AG04450 (cell line): ENCODE data around the gene E2F7. TPM values are rescaled to one million over a fixed set of nuclear protein-coding genes. Genes with fewer than 3 reads are reported as not detected.

Source experiments
- CTCF ChIA-PET: fragments of 300-600, 350-600 bp; formaldehyde crosslinking; extraction: SDS; loops from one replicate; lab custom pipeline; 2022; ENCODE audit warnings: antibody characterized with exemption, inconsistent platforms; lab: Charles Lee
- POLR2A ChIA-PET: fragments of 350-600 bp; formaldehyde crosslinking; extraction: SDS; loops from one replicate; lab custom pipeline; 2021; ENCODE audit warnings: antibody characterized with exemption, inconsistent platforms; lab: Yijun Ruan, JAX
- DNase-seq: peaks from one replicate; pipeline ENCODE4 v3.0.0-alpha.2; 2011; ENCODE audit warnings: low read depth, low spot score
- H3K27ac ChIP-seq: one replicate; pipeline ENCODE4 v1.5.1; 2012; ENCODE audit warnings: low read depth, low read length, control low read depth
- H3K27me3 ChIP-seq: one replicate; pipeline ENCODE4 v1.6.0; 2012; ENCODE audit warnings: low read length; ENCODE audit not compliant: control insufficient read depth, insufficient read depth
- H3K4me3 ChIP-seq: 2 replicates; pipeline ENCODE4 v1.5.1; 2011; ENCODE audit warnings: mild to moderate bottlenecking, low read depth, low read length, control low read depth
- H3K9me3 ChIP-seq: 2 replicates; pipeline ENCODE4 v1.5.1; 2012; ENCODE audit warnings: low read length; ENCODE audit not compliant: control insufficient read depth, insufficient read depth
- polyA minus RNA-seq: library from RNA; depleted of rRNA, polyadenylated mRNA; stranded (reverse); fragments of >200 nt; gene quantifications from 2 replicates; pipeline ENCODE4 v1.2.3, GENCODE V29; 2011; rRNA and poly(A)+ RNA removed
- polyA plus RNA-seq: library from polyadenylated mRNA; depleted of rRNA; stranded (reverse); fragments of >200 nt; gene quantifications from 2 replicates; pipeline ENCODE4 v1.2.3, GENCODE V29; 2011; rRNA removed
- TF ChIP-seq, protein P1 (sequence below): IDR thresholded peaks from 2 replicates; pipeline ENCODE4 v1.5.1; 2011; ENCODE audit warnings: low read depth, low read length, control low read depth, inconsistent platforms

E2F7 gene, protein sequence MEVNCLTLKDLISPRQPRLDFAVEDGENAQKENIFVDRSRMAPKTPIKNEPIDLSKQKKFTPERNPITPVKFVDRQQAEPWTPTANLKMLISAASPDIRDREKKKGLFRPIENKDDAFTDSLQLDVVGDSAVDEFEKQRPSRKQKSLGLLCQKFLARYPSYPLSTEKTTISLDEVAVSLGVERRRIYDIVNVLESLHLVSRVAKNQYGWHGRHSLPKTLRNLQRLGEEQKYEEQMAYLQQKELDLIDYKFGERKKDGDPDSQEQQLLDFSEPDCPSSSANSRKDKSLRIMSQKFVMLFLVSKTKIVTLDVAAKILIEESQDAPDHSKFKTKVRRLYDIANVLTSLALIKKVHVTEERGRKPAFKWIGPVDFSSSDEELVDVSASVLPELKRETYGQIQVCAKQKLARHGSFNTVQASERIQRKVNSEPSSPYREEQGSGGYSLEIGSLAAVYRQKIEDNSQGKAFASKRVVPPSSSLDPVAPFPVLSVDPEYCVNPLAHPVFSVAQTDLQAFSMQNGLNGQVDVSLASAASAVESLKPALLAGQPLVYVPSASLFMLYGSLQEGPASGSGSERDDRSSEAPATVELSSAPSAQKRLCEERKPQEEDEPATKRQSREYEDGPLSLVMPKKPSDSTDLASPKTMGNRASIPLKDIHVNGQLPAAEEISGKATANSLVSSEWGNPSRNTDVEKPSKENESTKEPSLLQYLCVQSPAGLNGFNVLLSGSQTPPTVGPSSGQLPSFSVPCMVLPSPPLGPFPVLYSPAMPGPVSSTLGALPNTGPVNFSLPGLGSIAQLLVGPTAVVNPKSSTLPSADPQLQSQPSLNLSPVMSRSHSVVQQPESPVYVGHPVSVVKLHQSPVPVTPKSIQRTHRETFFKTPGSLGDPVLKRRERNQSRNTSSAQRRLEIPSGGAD
- polyA plus RNA-seq (4.0 and 5.2 TPM in 2 replicates), polyA minus RNA-seq (4.4 and 4.7 TPM in 2 replicates)

DNA sequence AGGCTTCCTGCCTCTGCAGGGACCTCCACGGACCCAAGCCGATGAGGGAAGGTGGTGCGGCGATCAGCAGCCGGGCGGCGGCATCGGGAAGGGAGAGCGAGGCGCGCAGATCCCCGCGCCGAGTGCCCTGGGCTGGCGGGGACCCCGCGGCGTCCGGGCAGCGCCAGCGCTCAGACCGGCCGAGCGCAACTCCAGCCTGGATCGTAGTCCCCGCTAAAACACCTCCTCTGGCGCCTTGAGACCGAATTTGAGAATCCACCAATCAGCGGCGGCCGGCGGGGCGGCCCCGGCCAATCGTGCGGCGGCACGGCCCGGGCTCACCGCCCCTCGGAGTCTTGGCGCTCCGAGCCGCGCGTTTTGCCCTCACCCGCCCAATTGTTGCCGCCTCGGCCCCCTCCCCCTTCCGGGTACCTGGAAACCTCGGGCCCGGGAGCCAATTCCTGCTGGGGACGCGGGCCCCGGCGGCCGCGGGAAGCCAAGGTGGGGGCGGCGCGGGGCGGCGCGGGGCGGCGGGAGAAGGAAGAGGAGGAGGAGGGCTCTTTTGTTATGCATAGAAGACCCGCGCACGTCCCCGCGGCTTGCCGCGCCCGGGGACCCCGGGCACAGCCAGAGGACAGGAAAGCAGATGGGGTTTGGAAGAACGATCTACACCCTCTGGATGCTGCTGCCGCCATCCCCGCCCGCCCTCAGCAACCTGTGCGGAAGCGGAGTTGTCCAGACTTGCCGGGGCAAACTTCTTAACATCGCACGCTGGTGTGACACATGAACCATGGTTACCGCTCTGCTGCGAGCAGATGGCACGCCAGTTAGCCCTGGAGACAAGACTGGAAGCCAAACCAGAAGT lies at the start of gene E2F7:
TSS of gene E2F7 (minus strand) at position 209 of the 844 bp plus-strand sequence. CDS start 934 bp downstream, outside the sequence.
- TF ChIP-seq, protein P1, sequence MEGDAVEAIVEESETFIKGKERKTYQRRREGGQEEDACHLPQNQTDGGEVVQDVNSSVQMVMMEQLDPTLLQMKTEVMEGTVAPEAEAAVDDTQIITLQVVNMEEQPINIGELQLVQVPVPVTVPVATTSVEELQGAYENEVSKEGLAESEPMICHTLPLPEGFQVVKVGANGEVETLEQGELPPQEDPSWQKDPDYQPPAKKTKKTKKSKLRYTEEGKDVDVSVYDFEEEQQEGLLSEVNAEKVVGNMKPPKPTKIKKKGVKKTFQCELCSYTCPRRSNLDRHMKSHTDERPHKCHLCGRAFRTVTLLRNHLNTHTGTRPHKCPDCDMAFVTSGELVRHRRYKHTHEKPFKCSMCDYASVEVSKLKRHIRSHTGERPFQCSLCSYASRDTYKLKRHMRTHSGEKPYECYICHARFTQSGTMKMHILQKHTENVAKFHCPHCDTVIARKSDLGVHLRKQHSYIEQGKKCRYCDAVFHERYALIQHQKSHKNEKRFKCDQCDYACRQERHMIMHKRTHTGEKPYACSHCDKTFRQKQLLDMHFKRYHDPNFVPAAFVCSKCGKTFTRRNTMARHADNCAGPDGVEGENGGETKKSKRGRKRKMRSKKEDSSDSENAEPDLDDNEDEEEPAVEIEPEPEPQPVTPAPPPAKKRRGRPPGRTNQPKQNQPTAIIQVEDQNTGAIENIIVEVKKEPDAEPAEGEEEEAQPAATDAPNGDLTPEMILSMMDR: no peak
- H3K27ac ChIP-seq: peak within 1 kb of the TSS; percentile 41
- ChIA-PET POLR2A (no interaction called here), CTCF (no interaction called here)
- H3K27me3 ChIP-seq: no peaks in the 10 kb centered on the region
- no peaks in the 10 kb centered on the region; the same call in 1 of the 2 replicates for H3K9me3 ChIP-seq
- peak; percentile 32 for DNase-seq
- H3K4me3 ChIP-seq: peak within 1 kb of the TSS; percentile 80

DNA sequence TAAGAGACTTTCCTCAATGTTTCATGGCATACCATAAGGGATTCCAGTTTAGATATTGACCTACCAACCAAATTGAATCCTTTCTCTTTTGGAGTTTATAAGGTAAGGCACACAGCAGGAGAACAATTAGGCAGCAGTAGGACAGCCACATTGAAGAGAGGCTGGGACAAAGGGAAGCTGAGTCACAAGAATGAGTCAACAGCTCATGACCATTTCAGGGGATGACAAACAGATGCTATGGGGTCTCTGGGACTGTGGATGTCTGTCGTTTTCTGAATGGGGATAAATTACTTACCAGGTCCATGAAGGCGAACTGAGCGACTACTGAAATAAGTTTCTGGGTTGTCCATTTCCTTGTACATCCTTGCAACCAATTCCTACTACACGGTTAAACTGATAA lies 48.6 kb upstream of the E2F7 start:
- Histone ChIP-seq H3K9me3 (peaks cover 3% of the 10 kb centered on the region; the same call in 1 of the 2 replicates), H3K27ac (no peak overlapping the region), H3K27me3 (no peaks in the 10 kb centered on the region), H3K4me3 (no peak overlapping the region)
- ChIA-PET POLR2A (no interaction called here), CTCF (no interaction called here)
- DNase-seq: no peak
- TF ChIP-seq, protein P1: no peak

DNA sequence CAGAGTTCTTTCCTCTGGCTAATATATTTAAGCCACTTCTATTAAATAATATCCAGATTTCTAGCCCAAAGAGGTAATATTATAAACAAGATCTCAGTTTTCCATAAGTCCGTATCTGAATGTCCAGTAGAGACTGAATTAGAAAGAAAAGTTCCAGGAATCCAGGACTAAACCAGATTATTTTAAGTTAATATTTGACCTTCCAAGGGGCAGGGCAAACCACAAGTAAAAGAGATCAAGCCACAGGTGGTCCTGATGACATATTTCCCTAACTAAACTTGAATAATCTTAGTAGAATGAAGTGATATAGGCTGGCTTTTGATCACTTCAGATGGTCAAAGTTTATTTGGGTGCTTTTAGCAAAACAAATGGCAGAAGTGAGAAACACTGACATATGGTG lies 43.3 kb upstream of the E2F7 start:
- TF ChIP-seq, protein P1: no peak
- no peak overlapping the region for H3K4me3 ChIP-seq
- H3K27ac ChIP-seq: no peak overlapping the region
- POLR2A ChIA-PET: no interaction called here
- H3K9me3 ChIP-seq: peaks cover 3% of the 10 kb centered on the region; the same call in 1 of the 2 replicates
- no peaks in the 10 kb centered on the region for H3K27me3 ChIP-seq
- CTCF ChIA-PET: interaction anchor here (0.6 to 1.3 kb wide), 2 partner anchors 41 to 817 kb away, joined by 3 read pairs; no protein-coding TSS in a partner anchor
- DNase-seq: no peak

DNA sequence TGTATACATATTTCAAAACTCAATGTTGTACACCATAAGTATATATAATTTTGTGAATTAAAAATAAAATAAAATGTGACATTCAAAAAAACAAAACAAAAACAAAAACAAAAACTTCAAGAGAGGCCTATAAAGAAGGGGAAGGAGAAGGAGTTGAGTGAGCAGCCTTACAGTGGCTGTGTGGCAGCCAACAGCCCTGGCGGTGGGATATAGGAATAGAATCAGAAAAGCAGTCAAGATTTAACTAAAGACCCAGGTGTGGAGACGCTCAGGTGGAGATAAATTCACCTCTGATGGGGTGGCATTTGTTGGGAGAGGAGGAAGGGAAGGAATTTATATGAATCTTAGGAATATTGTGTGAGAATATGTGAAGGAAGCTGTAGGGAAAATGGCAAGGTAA lies 41.8 kb upstream of the E2F7 start:
- Histone ChIP-seq H3K4me3 (no peak overlapping the region), H3K27ac (no peak overlapping the region), H3K9me3 (peaks cover 3% of the 10 kb centered on the region; the same call in 1 of the 2 replicates), H3K27me3 (no peaks in the 10 kb centered on the region)
- POLR2A ChIA-PET: no interaction called here
- TF ChIP-seq, protein P1: no peak
- CTCF ChIA-PET: interaction anchor here (1.4 to 1.5 kb wide), 2 partner anchors 9 to 579 kb away, joined by 3 to 4 read pairs; no protein-coding TSS in a partner anchor
- DNase-seq: no peak
